Skeletal muscle cell (primary cell): Measurements from ENCODE around the gene CXXC4.

Experiments
- DNase-seq: peaks from one replicate; pipeline ENCODE4 v3.0.0-alpha.2; 2010; ENCODE audit warnings: low read depth
- H3K4me3 ChIP-seq: 2 replicates; pipeline ENCODE4 v1.5.1; 2011; ENCODE audit warnings: low read depth, mild to moderate bottlenecking, control low read depth, low read length, moderate library complexity

The CXXC4 gene

GRCh38 chr4:104429150-104429741 is 65.4 kb downstream of the CXXC4 start:
- DNase-seq: no peak
- no peak overlapping the region for H3K4me3 ChIP-seq

GRCh38 chr4:104425948-104426347 is 68.7 kb downstream of the CXXC4 start:
- no peak for DNase-seq
- no peak overlapping the region for H3K4me3 ChIP-seq

DNA sequence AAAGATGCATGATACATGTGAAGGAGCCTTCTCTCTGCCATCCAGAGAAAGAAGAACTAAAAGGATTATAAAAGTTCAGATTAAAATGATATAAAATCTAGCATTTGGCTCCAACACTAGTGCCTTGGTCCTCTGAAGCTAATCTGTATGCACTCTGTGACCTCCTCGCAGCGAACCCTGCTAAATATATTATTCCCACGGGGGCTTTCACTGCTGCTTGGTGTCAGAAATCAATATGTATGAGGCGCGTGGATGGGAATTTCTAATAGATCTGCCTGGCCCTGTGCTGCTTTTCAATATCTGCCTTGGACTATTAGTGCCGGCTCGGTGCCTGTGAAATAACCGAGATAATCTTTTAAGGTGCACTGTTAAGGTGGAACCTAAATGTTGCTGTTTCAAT is 69.7 kb downstream of the CXXC4 start:
- H3K4me3 ChIP-seq: peak overlapping the region; percentile 29
- no peak for DNase-seq

DNA sequence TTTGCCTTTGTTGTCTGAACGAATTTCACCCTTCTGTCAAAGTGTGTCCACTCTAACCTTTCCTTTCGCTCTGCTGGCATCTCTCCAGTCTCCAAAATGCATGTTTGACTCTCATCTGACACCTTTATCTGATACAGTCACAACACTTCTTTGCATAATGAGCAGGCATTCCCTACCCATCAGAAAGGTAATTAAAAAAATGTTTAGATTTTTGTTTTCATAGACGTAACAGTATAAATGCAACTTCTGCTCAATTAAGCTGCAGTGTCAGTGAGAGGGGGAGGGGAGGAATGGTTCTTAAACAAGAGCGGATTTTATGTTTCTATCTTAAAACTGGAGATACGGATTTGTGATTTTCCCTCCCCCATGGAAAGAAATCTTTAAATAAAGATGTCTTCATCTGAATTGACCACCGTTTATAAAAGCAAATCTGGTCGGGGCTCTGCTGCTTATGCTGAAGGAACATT is 70.2 kb downstream of the CXXC4 start:
- peak overlapping the region; percentile 29 for H3K4me3 ChIP-seq
- no peak for DNase-seq

GRCh38 chr4:104421566-104421965 is 73.1 kb downstream of the CXXC4 start:
- peak; percentile 13 for DNase-seq
- H3K4me3 ChIP-seq: no peak overlapping the region

DNA sequence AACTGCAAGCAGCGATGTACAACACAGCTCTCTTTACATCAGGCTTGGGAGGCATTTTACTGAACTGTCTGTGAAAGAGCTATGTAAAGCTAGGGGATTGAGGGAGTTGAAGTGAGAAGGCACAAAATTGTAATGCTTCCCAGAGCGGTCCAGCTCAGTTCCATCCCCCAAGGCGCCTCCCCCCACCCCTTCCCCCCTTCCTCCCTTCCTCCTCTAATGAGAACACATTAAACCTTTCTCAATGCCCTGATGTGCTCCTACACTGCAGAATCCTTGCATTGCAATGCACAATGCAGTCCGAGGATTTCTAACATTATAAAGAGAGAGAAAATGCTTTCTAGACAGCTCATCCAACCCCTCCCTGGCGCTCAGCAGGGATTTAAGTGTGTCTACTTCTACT is 73.9 kb downstream of the CXXC4 start:
- peak; percentile 11 for DNase-seq
- H3K4me3 ChIP-seq: no peak overlapping the region
